Ishikawa (cell line): ENCODE measurements around the gene CALD1.

Experiments used
- CEBPB ChIP-seq: IDR thresholded peaks from 2 replicates; pipeline ENCODE4 v1.6.1; 2012
- CREB1 ChIP-seq: IDR thresholded peaks from 2 replicates; pipeline ENCODE4 v1.6.1; 2012; ENCODE audit warnings: low read depth
- EGR1 ChIP-seq: IDR thresholded peaks from 2 replicates; pipeline ENCODE4 v1.6.1; 2012
- EP300 ChIP-seq: IDR thresholded peaks from 2 replicates; pipeline ENCODE4 v1.6.1; 2012; ENCODE audit warnings: borderline replicate concordance
- FOXM1 ChIP-seq: IDR thresholded peaks from 2 replicates; pipeline ENCODE4 v1.6.1; 2012; ENCODE audit warnings: low read depth, borderline replicate concordance
- NFIC ChIP-seq: IDR thresholded peaks from 2 replicates; pipeline ENCODE4 v1.6.1; 2012
- RAD21 ChIP-seq: IDR thresholded peaks from 2 replicates; pipeline ENCODE4 v1.6.1; 2012; ENCODE audit warnings: low read depth
- TAF1 ChIP-seq: IDR thresholded peaks from 2 replicates; pipeline ENCODE4 v1.6.1; 2012; ENCODE audit warnings: low read depth, mild to moderate bottlenecking
- TCF12 ChIP-seq: IDR thresholded peaks from 2 replicates; pipeline ENCODE4 v1.6.1; 2012; ENCODE audit warnings: low read depth
- TEAD4 ChIP-seq: IDR thresholded peaks from 2 replicates; pipeline ENCODE4 v1.6.1; 2012
- YY1 ChIP-seq: IDR thresholded peaks from 2 replicates; pipeline ENCODE4 v1.6.1; 2012; ENCODE audit warnings: low read depth
- ZBTB7A ChIP-seq: IDR thresholded peaks from 2 replicates; pipeline ENCODE4 v1.6.1; 2012; ENCODE audit warnings: low read depth
- TF ChIP-seq, protein P1 (sequence below): IDR thresholded peaks from 2 replicates; pipeline ENCODE4 v1.6.1; 2012
- TF ChIP-seq, protein P2 (sequence below): IDR thresholded peaks from 2 replicates; pipeline ENCODE4 v1.6.1; 2012
- TF ChIP-seq, protein P3 (sequence below): IDR thresholded peaks from 2 replicates; pipeline ENCODE4 v1.6.1; 2012; ENCODE audit warnings: low read depth, mild to moderate bottlenecking

Gene CALD1

DNA sequence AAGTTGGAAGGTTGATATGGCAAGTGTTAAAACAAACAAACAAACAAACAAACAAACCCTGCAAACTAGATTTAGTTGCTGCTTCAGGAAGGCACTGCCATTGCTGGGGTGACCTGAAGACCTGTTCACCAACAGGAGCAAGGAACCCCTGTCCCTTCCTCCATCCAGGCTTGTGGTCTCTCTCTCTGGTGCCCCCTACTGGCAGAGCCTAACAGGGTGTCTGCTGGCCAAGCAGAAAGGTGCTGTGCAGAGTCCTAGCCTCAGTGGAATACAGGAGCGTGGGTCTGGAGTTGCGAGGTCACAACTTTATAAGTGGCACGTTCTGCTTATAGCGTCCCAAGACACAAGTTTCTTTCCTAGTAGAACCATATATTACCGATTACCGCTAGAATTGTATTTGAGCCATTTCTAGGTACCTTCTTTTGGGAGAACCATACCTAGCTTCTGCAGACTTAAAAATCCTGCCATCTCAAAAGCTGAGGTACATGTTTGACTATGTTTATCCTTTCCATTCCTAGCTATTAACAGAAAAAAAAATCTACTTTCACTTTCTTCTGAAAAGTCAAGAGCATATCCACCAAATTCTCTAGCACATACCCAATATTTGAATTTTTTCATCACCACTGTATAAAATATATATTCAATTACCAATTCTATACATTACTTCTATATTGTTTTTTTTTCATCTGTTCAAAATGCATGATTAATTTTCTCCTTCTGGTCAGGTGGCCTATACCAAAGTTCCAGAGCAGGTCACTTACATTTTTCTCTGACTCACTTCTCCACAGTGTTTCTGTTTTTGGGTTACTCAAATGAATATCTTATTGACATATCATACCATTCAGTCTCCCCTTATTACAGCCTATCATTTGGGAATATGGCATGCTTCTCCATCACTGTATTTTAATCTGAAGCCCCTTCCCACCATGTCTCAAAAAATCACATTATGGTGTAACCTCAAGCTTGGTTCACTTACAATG lies 29.1 kb upstream of the CALD1 start:
- TF ChIP-seq CREB1 (no peak), RAD21 (peak; percentile 64)

DNA sequence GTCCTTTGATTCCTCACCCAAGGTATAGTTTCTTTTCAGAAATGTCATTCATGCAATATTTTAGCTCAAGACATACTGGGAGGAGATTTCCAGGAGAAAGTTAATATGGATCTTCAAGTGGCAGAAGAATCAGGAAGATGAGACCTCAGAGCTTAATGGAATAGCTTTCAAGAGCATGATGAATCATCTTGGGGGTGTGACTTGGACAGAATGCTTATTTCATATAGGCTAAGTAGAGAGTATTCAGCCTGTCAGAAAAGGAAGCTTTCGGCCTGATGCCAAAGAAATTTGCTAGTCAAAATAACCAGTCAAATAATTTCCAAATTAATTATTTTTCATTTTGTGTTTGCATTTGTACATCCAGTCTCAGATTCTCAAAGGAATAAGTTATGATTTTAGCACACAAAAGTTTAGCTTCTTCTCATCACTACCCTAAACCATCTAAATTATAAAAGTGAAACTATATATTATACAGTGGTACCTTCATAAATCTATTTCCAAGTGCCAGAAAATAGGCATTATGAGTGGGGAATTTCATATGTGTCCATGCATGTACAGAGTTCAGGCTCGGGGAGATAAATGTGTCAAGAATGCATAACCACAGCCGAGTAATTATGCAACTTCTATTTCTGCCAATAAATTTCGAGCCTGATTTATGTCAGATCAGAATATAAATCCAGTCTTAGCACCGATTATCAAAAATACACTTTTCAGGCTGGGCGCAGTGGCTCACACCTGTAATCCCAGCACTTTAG lies 27.3 kb upstream of the CALD1 start:
- TF ChIP-seq TCF12 (no peak), EGR1 (no peak), RAD21 (no peak), TAF1 (no peak), CREB1 (no peak), TEAD4 (no peak), YY1 (no peak), ZBTB7A (no peak), CEBPB (no peak), NFIC (no peak), FOXM1 (no peak), EP300 (no peak)
- TF ChIP-seq, protein P1, sequence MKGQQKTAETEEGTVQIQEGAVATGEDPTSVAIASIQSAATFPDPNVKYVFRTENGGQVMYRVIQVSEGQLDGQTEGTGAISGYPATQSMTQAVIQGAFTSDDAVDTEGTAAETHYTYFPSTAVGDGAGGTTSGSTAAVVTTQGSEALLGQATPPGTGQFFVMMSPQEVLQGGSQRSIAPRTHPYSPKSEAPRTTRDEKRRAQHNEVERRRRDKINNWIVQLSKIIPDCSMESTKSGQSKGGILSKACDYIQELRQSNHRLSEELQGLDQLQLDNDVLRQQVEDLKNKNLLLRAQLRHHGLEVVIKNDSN = no peak
- TF ChIP-seq, protein P2, sequence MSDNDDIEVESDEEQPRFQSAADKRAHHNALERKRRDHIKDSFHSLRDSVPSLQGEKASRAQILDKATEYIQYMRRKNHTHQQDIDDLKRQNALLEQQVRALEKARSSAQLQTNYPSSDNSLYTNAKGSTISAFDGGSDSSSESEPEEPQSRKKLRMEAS = no peak

DNA sequence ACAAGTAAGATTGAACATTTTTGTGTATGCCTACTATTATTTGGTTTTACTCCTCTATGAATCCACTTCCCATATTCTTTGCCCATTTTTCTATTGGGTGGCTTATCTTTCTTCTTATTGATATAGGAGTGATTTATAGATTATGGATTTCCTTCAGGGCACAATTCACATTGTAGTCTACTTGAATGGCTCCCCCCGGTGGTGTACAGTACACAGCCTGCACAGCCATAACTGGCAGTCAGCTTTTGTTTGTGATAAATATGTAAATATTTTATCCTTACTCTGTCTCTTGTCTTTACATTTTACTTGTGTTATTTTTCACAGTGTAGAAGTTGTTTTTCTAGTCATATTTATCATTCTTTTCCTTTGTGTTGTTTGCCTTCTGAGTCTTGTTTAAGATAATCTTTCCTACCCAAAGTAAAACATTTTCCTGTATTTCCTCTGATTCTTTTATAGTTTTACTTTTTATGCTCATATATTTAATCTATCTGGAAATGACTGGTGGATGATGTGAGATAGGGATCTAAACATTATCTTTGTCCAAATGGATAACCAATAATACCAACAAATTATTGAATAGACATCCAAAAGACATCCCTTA lies 23.9 kb upstream of the CALD1 start:
- TF ChIP-seq EGR1 (no peak), FOXM1 (no peak), RAD21 (peak; percentile 44), NFIC (no peak)
- TF ChIP-seq, protein P1 = no peak

DNA sequence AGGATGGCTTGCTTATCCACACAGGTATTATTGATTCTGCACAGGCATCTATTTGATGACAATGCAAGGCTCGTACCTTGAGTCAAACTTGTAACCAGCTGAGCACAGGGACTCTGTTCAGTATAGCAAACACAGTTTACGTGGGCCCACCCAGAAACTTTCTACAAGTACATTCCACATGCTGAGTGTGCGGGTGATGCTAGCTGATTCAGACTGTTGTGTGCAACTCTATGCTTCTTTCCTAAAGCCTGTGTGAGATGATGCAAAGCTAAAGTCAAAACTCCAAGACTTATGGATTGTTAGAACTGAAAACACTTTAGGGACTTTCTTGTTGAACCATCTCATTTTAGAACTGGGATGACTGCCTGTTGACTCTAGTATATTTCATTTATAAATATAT lies 21.5 kb upstream of the CALD1 start:
- TF ChIP-seq TAF1 (no peak), TCF12 (no peak), TEAD4 (no peak), ZBTB7A (no peak), CREB1 (no peak)
- TF ChIP-seq, protein P3, sequence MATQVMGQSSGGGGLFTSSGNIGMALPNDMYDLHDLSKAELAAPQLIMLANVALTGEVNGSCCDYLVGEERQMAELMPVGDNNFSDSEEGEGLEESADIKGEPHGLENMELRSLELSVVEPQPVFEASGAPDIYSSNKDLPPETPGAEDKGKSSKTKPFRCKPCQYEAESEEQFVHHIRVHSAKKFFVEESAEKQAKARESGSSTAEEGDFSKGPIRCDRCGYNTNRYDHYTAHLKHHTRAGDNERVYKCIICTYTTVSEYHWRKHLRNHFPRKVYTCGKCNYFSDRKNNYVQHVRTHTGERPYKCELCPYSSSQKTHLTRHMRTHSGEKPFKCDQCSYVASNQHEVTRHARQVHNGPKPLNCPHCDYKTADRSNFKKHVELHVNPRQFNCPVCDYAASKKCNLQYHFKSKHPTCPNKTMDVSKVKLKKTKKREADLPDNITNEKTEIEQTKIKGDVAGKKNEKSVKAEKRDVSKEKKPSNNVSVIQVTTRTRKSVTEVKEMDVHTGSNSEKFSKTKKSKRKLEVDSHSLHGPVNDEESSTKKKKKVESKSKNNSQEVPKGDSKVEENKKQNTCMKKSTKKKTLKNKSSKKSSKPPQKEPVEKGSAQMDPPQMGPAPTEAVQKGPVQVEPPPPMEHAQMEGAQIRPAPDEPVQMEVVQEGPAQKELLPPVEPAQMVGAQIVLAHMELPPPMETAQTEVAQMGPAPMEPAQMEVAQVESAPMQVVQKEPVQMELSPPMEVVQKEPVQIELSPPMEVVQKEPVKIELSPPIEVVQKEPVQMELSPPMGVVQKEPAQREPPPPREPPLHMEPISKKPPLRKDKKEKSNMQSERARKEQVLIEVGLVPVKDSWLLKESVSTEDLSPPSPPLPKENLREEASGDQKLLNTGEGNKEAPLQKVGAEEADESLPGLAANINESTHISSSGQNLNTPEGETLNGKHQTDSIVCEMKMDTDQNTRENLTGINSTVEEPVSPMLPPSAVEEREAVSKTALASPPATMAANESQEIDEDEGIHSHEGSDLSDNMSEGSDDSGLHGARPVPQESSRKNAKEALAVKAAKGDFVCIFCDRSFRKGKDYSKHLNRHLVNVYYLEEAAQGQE = no peak

DNA sequence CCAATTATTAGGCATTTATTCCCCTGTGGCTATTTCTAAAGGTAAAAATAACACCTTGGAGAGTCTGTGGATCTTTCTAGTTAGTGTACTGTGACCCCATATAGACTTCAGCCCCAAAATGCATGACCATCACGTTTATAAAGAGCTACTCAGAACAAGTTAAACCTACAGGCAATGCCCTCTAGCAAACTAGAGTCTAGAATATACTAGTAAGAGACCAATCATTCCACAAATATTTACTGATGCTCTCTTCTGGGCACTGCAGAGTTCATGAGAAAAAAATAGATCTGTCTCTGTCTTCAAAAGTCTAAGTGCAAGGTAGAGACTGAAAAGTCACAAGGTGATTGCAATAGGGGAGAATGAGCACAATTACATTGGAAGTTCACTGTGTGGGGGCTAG lies 20.5 kb upstream of the CALD1 start:
- no peak for TF ChIP-seq CEBPB
- no peak for TF ChIP-seq TCF12
- no peak for TF ChIP-seq EP300
- TF ChIP-seq, protein P2 = no peak
- no peak for TF ChIP-seq RAD21
- TF ChIP-seq TEAD4 = no peak
- no peak for TF ChIP-seq YY1
- TF ChIP-seq, protein P3 = no peak
- TF ChIP-seq, protein P1 = no peak
- TF ChIP-seq FOXM1 = no peak
- no peak for TF ChIP-seq TAF1
- no peak for TF ChIP-seq ZBTB7A
- TF ChIP-seq NFIC = no peak
- no peak for TF ChIP-seq EGR1
- no peak for TF ChIP-seq CREB1
